ENCODE data around the gene COL23A1.

COL23A1 gene

GRCh38 chr5:178462816-178463215 is 127.4 kb downstream of the COL23A1 start:
- CTCF ChIA-PET = interaction anchor here (2.1 to 3.8 kb wide), 2 partner anchors 9 to 10 kb away, joined by 4 to 23 read pairs; no protein-coding TSS in a partner anchor

DNA sequence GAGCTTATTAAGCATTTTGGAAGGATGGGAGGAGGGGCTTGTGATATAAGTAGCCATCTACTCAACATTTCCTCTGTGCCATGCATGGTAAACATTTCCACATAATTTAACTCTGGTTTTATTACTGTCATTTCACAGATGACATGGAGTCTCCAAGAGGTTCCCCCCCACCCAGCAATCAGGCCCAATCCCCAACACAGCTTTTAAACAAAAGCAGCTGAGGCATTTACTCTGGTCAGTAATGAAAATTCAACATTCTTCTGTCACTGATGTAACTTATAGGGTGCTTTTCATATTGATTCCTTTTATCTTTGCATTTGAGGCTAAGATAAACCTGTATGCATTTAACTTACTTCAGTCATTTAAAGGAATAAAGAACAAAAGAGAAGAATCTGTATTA is 128.1 kb downstream of the COL23A1 start:
- CTCF ChIA-PET = interaction anchor here (0.7 to 3.8 kb wide), 16 partner anchors 8 to 181 kb away, joined by 3 to 23 read pairs (median 4); no protein-coding TSS in a partner anchor

More at GRCh38 chr5:178462816-178463215, 127.4 kb downstream of the COL23A1 start:
- no peak for TF ChIP-seq ZNF148 (tag by site-specific recombination; IDR thresholded peaks at IDR 0.05; ENCODE audit: borderline replicate concordance)
- no peaks in the 10 kb centered on the region for H3K4me1 ChIP-seq (ENCODE audit: control insufficient read depth, insufficient read depth, low read length)
- POLR2A ChIA-PET = no interaction called here
- H3K27ac ChIP-seq (ENCODE audit: extremely low read depth, low read depth, low read length) = no peak overlapping the region
- H3K36me3 ChIP-seq (ENCODE audit: control insufficient read depth in 2 of 2, insufficient read depth in 1 of 2, low read length in 2 of 2) = no peaks in the 10 kb centered on the region
- no peaks in the 10 kb centered on the region for H3K9me3 ChIP-seq (ENCODE audit: control insufficient read depth, insufficient read depth, low read depth, low read length)
- H3K4me3 ChIP-seq (ENCODE audit: low read depth, low read length) = no peak overlapping the region

GRCh38 chr5:178461004-178461730 is 129.0 kb downstream of the COL23A1 start:
- ChIA-PET POLR2A (no interaction called here), CTCF (interaction anchor here (0.6 to 3.8 kb wide), 33 partner anchors 8 to 347 kb away, joined by 3 to 23 read pairs (median 4); no protein-coding TSS in a partner anchor)
- Histone ChIP-seq H3K36me3 (ENCODE audit: control insufficient read depth in 2 of 2, insufficient read depth in 1 of 2, low read length in 2 of 2) (no peaks in the 10 kb centered on the region), H3K9me3 (ENCODE audit: control insufficient read depth, insufficient read depth, low read depth, low read length) (no peaks in the 10 kb centered on the region), H3K27ac (ENCODE audit: extremely low read depth, low read depth, low read length) (no peak overlapping the region), H3K4me1 (ENCODE audit: control insufficient read depth, insufficient read depth, low read length) (no peaks in the 10 kb centered on the region), H3K4me3 (ENCODE audit: low read depth, low read length) (no peak overlapping the region)
- TF ChIP-seq CTCF (tag by site-specific recombination; IDR thresholded peaks at IDR 0.05) = peak; percentile 35; the same call in 1 of the 2 replicates
- TF ChIP-seq, protein P1, sequence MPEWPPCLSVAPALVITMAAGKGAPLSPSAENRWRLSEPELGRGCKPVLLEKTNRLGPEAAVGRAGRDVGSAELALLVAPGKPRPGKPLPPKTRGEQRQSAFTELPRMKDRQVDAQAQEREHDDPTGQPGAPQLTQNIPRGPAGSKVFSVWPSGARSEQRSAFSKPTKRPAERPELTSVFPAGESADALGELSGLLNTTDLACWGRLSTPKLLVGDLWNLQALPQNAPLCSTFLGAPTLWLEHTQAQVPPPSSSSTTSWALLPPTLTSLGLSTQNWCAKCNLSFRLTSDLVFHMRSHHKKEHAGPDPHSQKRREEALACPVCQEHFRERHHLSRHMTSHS (tag by site-specific recombination; IDR thresholded peaks at IDR 0.05) = no peak

More for the DNA sequence above, 128.1 kb downstream of the COL23A1 start:
- H3K9me3 ChIP-seq (ENCODE audit: control insufficient read depth, insufficient read depth, low read depth, low read length) = no peaks in the 10 kb centered on the region
- H3K4me3 ChIP-seq (ENCODE audit: low read depth, low read length) = no peak overlapping the region
- no peaks in the 10 kb centered on the region for H3K4me1 ChIP-seq (ENCODE audit: control insufficient read depth, insufficient read depth, low read length)
- no peak for TF ChIP-seq KLF16 (tag by site-specific recombination; IDR thresholded peaks at IDR 0.05)
- TF ChIP-seq ZNF473 (tag by site-specific recombination; IDR thresholded peaks at IDR 0.05) = no peak
- no peak overlapping the region for H3K27ac ChIP-seq (ENCODE audit: extremely low read depth, low read depth, low read length)
- POLR2A ChIA-PET = no interaction called here
- H3K36me3 ChIP-seq (ENCODE audit: control insufficient read depth in 2 of 2, insufficient read depth in 1 of 2, low read length in 2 of 2) = no peaks in the 10 kb centered on the region

GRCh38 chr5:178460598-178460997 is 129.6 kb downstream of the COL23A1 start:
- H3K4me3 ChIP-seq (ENCODE audit: low read depth, low read length) = no peak overlapping the region
- H3K9me3 ChIP-seq (ENCODE audit: control insufficient read depth, insufficient read depth, low read depth, low read length) = no peaks in the 10 kb centered on the region
- ChIA-PET CTCF (interaction anchor here (0.7 to 3.8 kb wide), 13 partner anchors 8 to 202 kb away, joined by 3 to 23 read pairs (median 4); no protein-coding TSS in a partner anchor), POLR2A (no interaction called here)
- no peaks in the 10 kb centered on the region for H3K36me3 ChIP-seq (ENCODE audit: control insufficient read depth in 2 of 2, insufficient read depth in 1 of 2, low read length in 2 of 2)
- no peak for TF ChIP-seq ZNF549 (tag by site-specific recombination; IDR thresholded peaks at IDR 0.05)
- TF ChIP-seq ZNF777 (tag by site-specific recombination; IDR thresholded peaks at IDR 0.05; ENCODE audit: borderline replicate concordance) = no peak
- no peak for TF ChIP-seq ZNF747 (tag by site-specific recombination; IDR thresholded peaks at IDR 0.05)
- no peaks in the 10 kb centered on the region for H3K4me1 ChIP-seq (ENCODE audit: control insufficient read depth, insufficient read depth, low read length)
- no peak overlapping the region for H3K27ac ChIP-seq (ENCODE audit: extremely low read depth, low read depth, low read length)

All from HEK293 (cell line).